ENCODE results near the gene SPI1. TPM values are rescaled to one million over a fixed set of nuclear protein-coding genes. Genes with fewer than 3 reads are reported as not detected.

The SPI1 gene
- total and polyA plus RNA-seq, 12 donors: 3.4 to 38.9 (median 7.5) TPM

- peaks cover 17 to 70% (median 43%) of the 10 kb centered on the region in 9 donors for H3K4me1 ChIP-seq
- ATAC-seq (peak in 1 of 8 donors; percentile 0), DNase-seq (no peak)
- intact Hi-C loops (cut with DNase I): loop anchor here in 1 of 10 donors (5.0 kb wide), 1 partner anchor 42 kb away; no protein-coding TSS in a partner anchor
- no peaks in the 10 kb centered on the region for H3K27me3 ChIP-seq
- 95 to 96% methylated on average over 18 of the region's 19 CpGs for WGBS, 2 donors
- no peak overlapping the region for H3K4me3 ChIP-seq
- no peak for TF ChIP-seq CTCF (IDR thresholded peaks at IDR 0.05)
- H3K27ac ChIP-seq: peak overlapping the region in 8 of 10 donors; percentile 15 to 94 (median 76)
- no peaks in the 10 kb centered on the region for H3K9me3 ChIP-seq
- H3K36me3 ChIP-seq: peaks cover 0 to 91% (median 45%) of the 10 kb centered on the region in 9 donors
These were observed 36.3 kb upstream of the SPI1 start for GRCh38 chr11:47414685-47415070.

- no peak for TF ChIP-seq CTCF (IDR thresholded peaks at IDR 0.05)
- WGBS, 2 donors: 68 to 69% methylated on average over 16 of the region's 16 CpGs
- intact Hi-C loops (cut with DNase I): loop anchor here in 1 of 10 donors (5.0 kb wide), 1 partner anchor 42 kb away; no protein-coding TSS in a partner anchor
These were observed 35.7 kb upstream of the SPI1 start for GRCh38 chr11:47413908-47414684.

GRCh38 chr11:47413351-47413750, 35.0 kb upstream of the SPI1 start:
- H3K27ac ChIP-seq: peak overlapping the region in 6 of 10 donors; percentile 15 to 94 (median 57)
- ATAC-seq (no peak), DNase-seq (no peak)
- 92% methylated on average over 13 of the region's 13 CpGs for WGBS, 2 donors
- no peaks in the 10 kb centered on the region for H3K9me3 ChIP-seq
- H3K27me3 ChIP-seq: no peaks in the 10 kb centered on the region
- peaks cover 0 to 78% (median 39%) of the 10 kb centered on the region in 9 donors for H3K36me3 ChIP-seq
- TF ChIP-seq CTCF (IDR thresholded peaks at IDR 0.05): no peak
- H3K4me1 ChIP-seq: peaks cover 19 to 79% (median 51%) of the 10 kb centered on the region in 9 donors
- intact Hi-C loops (cut with DNase I): loop anchor here in 1 of 10 donors (5.0 kb wide), 1 partner anchor 41 kb away; no protein-coding TSS in a partner anchor
- H3K4me3 ChIP-seq: no peak overlapping the region

More at GRCh38 chr11:47413908-47414684, 35.7 kb upstream of the SPI1 start:
- Histone ChIP-seq H3K27ac (peak overlapping the region in 8 of 10 donors; percentile 15 to 94 (median 76)), H3K4me1 (peaks cover 19 to 76% (median 49%) of the 10 kb centered on the region in 9 donors), H3K27me3 (no peaks in the 10 kb centered on the region), H3K4me3 (no peak overlapping the region), H3K36me3 (peaks cover 0 to 85% (median 45%) of the 10 kb centered on the region in 9 donors), H3K9me3 (no peaks in the 10 kb centered on the region)
- peak in 5 of 8 donors; percentile 2 to 29 (median 9) for ATAC-seq
- peak in 1 of 2 donors; percentile 54 for DNase-seq

- Histone ChIP-seq H3K27ac (peak overlapping the region in 1 of 10 donors; percentile 31), H3K36me3 (peaks cover 0 to 65% (median 28%) of the 10 kb centered on the region in 9 donors), H3K9me3 (no peaks in the 10 kb centered on the region), H3K27me3 (no peaks in the 10 kb centered on the region), H3K4me1 (peaks cover 24 to 79% (median 58%) of the 10 kb centered on the region in 9 donors), H3K4me3 (no peak overlapping the region)
- DNase-seq (peak in 1 of 2 donors; percentile 65), ATAC-seq (no peak)
- peak; percentile 39 to 87 (median 69) for TF ChIP-seq CTCF (IDR thresholded peaks at IDR 0.05)
- intact Hi-C loops (cut with DNase I): loop anchor here in 1 of 10 donors (5.0 kb wide), 1 partner anchor 40 kb away; no protein-coding TSS in a partner anchor
- WGBS, 2 donors: 75 to 80% methylated on average over 12 of the region's 12 CpGs
These were observed 33.8 kb upstream of the SPI1 start for GRCh38 chr11:47411884-47412746.
